ENCODE results near the gene PCSK5. TPM values are rescaled to one million over a fixed set of nuclear protein-coding genes. Genes with fewer than 3 reads are reported as not detected.

PCSK5 gene
- total RNA-seq, 2 experiments from 2014 or later = 1.6 to 1.9 TPM

DNA sequence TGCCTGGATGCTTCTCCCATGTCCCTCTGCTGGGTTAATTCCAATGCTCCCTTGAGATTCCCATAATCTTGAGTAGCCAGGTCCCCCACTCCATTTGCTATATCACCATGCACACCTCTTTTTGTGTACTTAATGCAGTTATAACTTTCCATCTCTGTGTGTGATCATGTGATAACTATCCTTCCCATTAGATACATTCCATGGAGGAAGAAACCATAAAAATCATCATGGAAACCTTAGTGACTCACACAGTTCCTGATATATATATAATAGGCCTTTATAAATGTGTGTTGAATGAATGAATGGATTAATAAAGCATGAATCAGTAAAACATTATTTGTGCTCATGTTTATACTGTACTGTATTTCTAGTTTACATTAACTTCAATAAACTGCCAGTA lies 104.6 kb downstream of the PCSK5 start:
- ChIA-PET POLR2A (no interaction called here), CTCF (no interaction called here)

DNA sequence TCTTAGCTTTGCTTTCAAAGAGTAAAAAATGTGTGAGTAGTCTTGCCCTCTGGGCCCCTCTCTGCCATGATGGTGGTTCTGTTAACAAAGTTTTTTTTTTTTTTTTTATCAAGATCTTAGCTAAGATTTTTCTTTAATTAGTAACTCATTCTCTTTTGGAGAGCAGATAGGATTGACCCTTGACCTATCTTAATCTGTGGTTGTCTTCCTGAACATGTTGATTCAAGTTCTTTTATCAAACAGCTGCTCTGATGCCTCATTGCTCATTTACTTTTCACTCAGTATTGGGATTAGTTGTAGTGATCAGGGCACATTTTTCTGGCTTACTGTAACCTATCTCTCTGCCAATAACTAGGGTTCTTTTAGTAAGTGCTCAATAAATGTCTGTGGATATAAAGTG lies 106.3 kb downstream of the PCSK5 start:
- ChIA-PET POLR2A (no interaction called here), CTCF (interaction anchor here (0.6 to 0.7 kb wide), 2 partner anchors 10 to 17 kb away, joined by 3 read pairs; no protein-coding TSS in a partner anchor)

DNA sequence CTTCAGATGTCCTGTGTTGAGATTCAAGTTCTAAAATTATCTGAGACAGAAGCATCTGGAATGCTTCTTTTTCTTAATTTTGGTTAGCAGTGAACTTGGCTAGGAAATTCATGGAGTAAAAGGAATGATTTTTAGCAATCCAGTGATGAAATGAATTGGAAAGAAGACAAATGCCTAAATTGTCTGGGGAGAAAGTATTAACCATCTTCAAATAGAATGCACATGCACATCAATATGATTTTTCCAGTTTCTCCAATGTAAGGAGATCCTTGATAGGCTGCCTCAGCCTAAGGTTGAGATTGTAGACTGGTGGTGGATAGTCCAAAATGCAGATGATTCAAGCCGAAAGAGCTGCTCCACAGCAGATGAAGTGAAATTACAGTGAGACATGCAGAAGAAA lies 106.7 kb downstream of the PCSK5 start:
- ChIA-PET POLR2A (no interaction called here), CTCF (interaction anchor here (0.6 kb wide), 1 partner anchor 11 kb away, joined by 3 read pairs; no protein-coding TSS in a partner anchor)

DNA sequence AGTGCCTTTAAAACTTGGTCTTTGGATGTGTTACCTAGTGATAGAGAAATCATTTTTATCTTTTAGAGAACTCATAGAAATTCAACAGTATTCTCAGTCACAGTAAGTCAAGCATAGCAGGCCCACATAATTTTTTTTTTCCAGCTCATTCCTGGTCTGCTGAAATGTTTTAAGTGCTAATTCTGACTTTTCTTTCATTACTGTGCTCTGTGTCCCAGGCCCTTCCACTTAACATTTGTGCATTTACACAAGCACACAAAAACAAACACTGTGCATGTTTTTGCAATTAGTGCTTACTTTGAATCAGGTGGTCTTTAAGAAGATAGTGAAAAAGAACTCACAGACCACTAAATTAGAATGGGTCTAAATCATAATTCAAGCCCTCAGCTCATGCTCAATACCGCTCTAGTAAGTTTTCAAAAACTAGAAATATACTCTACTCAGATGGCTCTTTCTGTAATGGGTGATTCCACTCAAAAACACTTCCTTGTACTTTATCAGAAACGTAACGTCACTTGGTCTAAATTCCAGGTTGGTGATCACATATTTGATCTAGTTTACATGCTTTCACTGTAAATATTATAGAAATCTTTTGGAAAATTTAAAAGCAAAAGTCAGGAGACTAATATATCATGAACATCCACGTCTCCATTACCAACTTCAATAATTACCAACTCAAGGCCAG lies 107.8 kb downstream of the PCSK5 start:
- ChIA-PET POLR2A (no interaction called here), CTCF (no interaction called here)

DNA sequence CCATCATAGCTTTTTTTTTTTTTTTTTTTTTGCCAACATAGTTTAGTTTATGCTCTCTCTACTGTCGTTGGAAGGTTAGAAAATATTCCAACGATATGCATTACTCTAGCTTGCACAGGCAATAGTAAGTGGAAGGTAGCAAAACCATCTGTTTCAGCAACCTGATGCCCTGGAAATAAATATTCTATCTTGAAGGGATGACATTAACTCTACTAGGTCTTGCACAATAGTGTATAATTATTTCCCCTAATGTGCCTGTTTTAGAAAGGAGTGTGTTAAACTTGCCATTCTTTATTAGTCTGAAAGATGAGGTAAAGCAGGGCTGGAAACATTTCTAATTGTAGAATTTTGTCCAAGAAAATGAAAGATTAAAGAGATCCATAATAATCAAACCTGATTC lies 111.0 kb downstream of the PCSK5 start:
- CTCF ChIA-PET = no interaction called here
- POLR2A ChIA-PET = no interaction called here

DNA sequence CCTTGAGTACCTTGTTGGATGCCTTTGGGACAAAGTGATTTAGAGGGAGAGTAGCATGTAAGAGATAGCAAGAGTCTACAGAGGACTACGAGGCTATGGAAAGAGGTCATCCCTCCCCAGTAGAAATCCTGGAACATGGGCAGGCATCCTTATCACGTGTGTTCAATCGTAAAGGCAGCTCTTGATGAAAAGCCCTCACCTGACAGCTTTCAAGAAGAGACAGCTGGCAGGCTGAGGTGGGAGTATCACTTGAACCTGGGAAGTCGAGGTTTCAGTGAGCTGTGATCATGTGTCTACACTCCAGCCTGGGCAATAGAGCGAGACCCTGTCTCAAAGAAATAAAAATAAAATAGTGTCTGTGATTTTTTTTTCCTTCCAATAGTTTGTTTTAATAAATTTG lies 112.6 kb downstream of the PCSK5 start:
- CTCF ChIA-PET = no interaction called here

DNA sequence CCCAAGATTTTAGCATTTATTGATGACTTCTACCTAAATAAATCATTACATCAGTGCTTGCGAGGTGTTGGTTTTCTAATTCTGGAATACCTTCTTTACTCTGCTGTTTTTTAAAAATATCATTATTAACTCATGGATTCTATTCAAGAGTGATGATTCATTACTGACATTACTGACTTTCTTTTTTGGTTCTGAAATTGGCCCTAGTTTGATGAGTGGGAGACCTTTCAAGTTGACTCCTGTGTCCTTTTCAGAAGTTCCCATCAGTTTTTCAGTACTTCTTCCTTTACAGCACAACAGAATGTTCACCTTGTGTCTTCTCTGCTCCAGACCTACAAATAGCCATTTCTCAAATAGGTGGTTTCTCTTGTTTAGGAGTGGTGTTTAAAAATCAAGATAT lies 114.1 kb downstream of the PCSK5 start:
- ChIA-PET CTCF (no interaction called here), POLR2A (no interaction called here)

More for the DNA sequence above, 112.6 kb downstream of the PCSK5 start:
- POLR2A ChIA-PET = no interaction called here

DNA sequence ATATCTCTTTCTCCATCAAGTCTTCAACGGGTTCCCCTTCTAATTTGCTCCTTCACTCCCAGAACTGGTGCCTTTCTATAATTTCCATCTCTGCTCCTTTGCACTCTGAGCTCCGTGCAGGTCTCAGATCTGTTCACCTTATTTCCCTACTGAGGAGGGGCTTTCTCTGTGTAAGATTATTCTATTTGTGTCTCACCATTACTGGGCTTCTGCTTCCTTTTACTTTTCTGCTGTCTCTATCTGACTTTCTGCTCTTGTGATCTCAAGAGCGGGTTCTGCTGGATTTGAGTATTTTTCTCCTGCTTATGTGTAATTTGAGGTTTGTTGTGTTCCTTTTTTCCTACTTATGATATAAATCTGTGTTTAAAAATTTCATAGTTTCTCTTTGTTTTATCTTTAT lies 117.5 kb downstream of the PCSK5 start:
- ChIA-PET CTCF (no interaction called here), POLR2A (no interaction called here)

DNA sequence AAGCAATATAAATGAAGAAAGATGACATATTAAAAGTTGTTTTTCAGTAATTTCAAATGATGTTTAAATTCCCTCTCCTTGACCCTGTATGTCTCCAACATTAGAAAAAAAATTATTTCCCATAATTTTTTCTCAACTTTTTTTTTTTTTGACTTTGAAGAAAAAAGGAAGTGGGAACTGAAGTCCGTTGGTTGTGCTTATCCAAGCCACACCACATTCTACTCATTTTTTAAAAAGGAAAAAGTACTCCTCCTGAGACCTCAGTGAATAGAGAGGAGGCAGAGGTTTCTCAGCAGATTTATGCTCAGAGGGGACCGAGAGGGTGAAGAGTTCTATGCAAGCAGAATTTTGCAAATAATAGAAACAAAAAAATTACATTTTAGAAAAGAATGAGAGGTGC lies 123.3 kb downstream of the PCSK5 start:
- POLR2A ChIA-PET = no interaction called here
- CTCF ChIA-PET = no interaction called here

DNA sequence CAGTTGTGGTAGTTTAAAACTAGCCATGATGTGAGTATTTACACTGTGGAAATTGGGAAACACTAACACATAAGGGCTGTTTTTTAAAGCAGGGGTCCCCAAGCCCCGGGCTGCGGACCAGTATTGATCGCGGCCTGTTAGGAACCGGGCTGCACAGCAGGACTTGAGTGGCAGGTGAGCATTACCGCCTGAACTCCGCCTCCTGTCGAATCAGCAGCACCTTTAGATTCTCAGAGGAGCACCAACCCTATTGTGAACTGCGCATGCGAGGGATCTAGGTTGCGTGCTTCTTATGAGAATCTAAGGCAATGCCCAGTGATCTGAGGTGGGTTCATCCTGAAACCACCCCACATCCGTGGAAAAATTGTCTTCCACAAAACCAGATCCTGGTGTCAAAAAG lies 127.8 kb downstream of the PCSK5 start:
- ChIA-PET POLR2A (no interaction called here), CTCF (no interaction called here)

DNA sequence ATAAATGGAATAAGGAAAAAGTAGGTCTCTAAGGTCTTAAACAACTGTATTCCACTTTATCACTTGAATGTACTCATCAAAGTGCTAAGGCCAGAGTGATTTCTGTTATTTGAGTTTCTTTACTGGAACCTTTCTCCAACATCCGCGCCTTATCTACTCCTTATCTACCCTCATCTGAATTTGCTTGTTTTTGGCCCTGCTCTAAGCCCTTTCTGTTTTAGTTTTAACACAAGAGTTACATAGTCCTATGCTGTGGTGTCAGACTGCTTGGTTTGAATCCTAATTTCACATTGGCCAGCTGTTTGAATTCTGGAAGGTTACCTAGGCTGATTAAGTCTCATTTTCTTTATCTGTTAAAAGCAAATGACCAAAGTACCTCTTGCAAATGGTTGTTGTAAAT lies 128.3 kb downstream of the PCSK5 start:
- CTCF ChIA-PET = no interaction called here
- POLR2A ChIA-PET = no interaction called here

DNA sequence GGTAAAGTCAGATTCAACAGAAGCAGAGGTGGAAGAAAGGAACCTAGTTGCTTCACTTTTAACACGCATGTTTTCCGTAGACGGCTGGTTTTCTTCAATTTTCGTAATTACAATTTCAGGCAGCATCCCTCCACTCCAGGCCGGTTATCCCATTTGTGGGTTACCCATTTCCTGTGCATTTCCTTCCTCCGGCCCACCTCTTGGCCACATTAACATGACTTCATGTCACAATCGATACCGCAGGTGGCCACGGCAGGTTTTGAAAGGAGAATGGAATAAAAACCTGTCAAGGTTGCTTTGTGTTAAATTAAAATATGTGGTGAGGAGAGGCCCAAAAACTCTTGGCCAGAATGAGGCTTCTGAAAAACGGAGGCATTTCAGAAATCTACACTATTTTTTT lies 130.2 kb downstream of the PCSK5 start:
- POLR2A ChIA-PET = no interaction called here

DNA sequence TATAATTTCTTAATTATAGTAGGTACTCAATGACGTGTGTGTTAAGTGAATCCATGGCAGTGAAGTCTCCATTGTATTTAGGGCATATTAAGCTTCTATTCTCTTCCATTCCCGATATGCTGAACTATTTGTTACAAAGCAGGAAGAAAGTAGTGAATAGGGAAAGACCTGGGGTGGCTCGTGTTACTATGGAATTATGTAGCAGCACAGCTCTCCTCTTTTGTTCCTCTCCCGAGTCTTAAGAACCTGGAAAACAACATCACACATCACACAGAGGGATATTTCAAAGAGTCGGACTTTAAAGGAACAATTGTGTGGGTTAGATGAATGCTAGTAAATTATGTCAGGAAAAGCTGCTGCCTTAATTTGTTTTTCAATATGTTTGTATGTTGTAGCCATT lies 131.8 kb downstream of the PCSK5 start:
- CTCF ChIA-PET = no interaction called here
- POLR2A ChIA-PET = no interaction called here

More for the DNA sequence above, 130.2 kb downstream of the PCSK5 start:
- CTCF ChIA-PET = no interaction called here

DNA sequence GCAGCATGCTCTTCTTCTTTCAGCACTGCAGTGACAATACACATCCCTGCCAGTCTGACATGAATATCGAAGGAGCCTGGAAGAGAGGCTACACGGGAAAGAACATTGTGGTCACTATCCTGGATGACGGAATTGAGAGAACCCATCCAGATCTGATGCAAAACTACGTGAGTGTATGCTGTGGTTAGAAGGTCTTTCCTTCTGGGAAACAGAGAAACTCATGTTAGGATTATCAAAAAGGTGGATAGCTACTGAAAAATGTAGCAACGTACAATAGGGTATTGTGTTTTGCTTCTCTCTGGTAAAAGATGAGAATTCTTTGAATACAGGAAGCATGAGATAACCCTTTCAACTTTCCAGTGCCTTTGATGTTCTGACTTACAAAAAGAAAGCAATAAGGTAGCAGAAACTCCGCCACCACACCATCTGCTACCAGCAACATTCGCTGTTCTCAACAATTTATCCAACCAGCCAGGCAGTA lies 133.3 kb downstream of the PCSK5 start:
- ChIA-PET POLR2A (no interaction called here), CTCF (no interaction called here)

DNA sequence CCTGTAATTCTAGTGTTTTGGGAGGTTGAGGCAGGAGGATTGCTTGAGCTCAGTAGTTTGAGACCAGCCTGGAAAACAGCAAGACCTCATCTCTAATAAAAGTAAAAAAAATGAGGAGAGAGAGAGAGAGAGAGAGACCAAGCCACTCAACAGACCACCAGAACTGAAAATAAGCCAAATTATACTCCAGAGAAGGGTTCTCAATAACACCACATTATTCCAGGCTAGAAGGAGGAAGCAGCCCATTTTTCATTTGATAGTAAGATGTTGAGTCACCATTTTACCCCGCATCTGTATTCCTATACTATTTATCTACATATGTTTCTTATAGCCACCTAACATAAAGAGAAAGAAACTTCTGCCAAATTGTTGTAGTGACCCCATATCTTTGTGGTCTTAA lies 134.8 kb downstream of the PCSK5 start:
- CTCF ChIA-PET = no interaction called here
- POLR2A ChIA-PET = no interaction called here

DNA sequence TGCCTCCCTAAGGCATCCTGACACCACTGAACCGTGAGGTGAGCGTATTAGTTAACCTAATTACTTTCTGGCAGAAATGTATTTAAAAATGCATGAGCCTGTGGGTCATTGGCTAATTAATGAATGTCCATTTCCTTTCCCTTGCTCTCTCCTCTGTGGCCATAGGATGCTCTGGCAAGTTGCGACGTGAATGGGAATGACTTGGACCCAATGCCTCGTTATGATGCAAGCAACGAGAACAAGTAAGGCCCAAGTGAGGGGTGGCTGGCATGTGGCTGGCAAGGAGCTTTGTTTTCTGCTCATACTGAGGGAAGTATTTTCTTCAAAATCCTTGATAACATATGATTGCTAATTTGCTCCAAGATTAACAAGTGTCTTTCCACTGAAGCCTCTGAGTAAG lies 136.3 kb downstream of the PCSK5 start:
- POLR2A ChIA-PET = no interaction called here
- CTCF ChIA-PET = no interaction called here

DNA sequence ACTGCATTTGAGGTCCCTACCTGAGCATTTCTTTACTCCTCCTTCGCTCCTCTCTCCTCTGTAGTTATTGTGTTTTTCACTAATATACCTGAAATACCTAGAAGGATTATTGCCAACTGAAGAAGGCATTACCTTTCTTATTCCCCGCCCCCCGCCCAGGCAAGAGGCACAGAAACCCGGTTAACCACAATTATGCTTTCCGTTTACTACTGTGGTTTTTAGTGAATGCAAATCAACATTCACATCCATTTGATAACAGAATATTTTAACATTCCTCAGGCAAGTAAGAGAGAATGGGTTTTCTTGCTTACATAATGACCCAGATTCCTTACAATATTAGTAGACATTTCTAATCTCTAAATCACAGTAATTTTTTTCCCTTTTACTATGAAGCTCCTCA lies 136.9 kb downstream of the PCSK5 start:
- CTCF ChIA-PET = no interaction called here
- POLR2A ChIA-PET = no interaction called here

DNA sequence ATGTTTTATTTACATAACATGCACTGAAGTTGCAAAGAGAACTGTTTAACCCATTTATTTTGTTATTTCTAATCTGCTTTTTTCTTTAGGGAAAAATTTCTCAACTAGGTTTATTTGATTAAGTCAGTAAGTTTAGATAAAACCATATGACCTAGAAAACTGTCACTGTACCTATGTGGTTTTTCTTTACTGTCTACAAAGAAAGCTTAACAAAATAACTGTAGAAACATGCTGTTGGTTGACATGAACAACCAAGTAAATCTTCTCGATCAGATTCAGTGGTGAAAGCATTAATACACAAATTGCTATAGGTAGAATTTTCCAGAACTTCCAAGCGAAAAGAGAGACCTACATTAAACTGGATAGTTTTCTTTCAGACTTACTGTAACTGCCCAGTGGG lies 137.4 kb downstream of the PCSK5 start:
- ChIA-PET POLR2A (no interaction called here), CTCF (no interaction called here)

DNA sequence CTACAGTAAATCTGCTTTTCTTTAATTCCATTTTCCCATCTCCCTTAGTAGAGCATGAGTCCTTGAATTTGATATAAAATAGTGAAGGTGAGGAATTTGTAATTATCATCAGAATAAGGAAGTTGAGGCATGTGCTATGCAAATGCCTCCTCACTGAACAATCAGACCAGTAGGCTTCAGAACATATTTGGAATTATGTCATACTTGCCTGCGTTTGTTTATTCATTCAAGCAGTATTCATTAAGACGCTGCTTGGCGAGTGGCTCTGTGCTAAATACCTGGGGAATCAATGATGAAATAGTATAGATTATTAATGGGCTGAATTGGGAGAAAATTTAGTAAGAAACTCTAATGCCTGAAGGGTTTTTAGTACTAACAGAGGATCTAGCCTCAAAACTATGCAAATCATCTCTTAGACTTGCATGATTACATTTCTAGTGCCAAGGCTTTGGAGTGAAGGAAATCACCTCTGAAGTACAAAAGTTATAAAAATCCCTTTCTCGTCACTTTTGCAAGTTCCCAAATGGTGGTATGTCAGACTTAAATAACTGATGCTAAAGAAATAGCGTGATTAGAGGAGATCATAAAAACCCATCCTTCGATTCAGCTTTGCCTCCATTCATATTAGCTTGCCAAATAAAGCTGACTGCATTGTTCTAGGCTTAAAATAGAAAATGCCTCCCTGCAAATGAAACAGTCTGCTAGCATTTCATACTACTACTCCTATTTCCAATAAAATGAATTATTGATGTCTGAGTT lies 141.7 kb downstream of the PCSK5 start:
- ChIA-PET POLR2A (no interaction called here), CTCF (no interaction called here)

DNA sequence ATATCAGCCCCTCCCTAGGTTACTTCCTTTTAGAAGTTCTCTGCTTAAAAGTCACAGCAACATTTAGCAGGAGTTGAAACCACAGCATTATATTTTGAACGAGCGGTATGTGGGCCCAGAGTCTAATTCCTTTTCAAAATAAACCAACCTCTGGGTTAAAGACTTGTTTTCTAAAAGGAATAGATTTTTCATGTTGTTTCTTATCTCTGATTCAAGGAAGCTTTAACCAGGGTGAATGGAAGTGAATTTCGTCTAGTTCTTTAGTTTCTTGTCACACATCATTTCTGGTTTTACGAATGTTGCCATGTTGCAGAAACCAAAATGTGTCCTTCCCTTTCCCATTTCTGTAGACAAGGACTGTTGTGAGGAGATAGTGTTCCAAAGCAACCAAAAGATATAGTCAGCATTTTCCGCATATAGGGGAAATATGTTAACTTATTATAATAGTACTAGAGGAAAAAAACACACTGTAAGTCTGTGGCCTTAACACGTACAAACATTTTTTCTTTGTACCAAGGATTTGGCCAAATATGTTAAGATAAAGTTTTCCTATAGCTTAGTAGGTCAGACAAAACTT lies 142.4 kb downstream of the PCSK5 start:
- POLR2A ChIA-PET = no interaction called here
- CTCF ChIA-PET = no interaction called here

DNA sequence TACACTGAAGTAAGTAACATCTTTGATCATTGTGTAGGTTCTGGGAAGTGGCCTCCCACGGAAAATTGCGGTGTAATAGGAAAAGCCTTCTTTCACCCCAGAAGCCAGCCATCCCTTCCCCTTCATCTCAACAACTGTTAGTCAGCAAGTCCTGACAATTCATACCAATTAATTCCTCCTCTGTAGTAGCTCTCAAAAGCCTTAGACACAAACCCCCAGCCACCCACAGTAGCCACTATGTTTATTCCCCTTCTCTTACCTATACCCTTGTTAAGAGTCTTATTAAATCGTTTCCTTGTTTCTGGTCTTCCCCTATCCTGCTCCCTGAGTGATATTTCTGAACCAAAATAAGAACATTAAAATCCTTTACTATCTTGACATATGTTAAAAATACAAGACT lies 143.6 kb downstream of the PCSK5 start:
- ChIA-PET POLR2A (no interaction called here), CTCF (no interaction called here)

DNA sequence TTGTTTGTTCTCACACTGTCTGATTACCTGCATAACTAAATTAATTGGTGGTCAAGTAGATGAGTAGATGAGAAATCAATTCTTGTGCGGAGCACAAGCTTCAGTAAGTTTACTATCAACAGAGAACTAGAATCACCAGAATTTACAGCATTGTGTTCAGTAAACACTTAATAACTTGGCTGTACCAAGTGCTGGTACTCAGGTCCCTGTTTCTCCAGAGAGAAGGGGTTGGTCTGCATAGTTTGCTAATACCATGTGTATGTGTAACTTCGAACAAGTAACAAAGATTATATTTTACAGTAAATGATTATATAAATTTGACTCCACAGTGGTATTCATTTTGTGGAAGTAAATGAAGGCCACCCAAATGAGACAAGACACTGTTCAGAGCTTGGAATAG lies 146.3 kb downstream of the PCSK5 start:
- ChIA-PET CTCF (no interaction called here), POLR2A (no interaction called here)
